DND-41 (cell line): ENCODE measurements around the gene DRC7.

Experiments used
- ATAC-seq: fragments of 200-7000 bp; cut with Tn5 transposase; 3 replicates; pipeline ENCODE4 v1.9.1; 2021; ENCODE audit warnings: low read depth; ENCODE audit not compliant: insufficient read depth
- DNase-seq: peaks from one replicate; pipeline ENCODE4 v3.0.0-alpha.2; 2020
- H2AFZ ChIP-seq: 2 replicates; pipeline ENCODE4 v1.6.0; 2012; ENCODE audit warnings: low read depth, low read length
- H3K27ac ChIP-seq: 2 replicates; pipeline ENCODE4 v1.5.1; 2012; ENCODE audit warnings: low read length, inconsistent platforms
- H3K27me3 ChIP-seq: fragments of 200-600 bp; sonication (generic); 2 replicates; pipeline ENCODE4 v1.6.0; 2012; ENCODE audit warnings: low read length, mild to moderate bottlenecking, inconsistent platforms; ENCODE audit not compliant: insufficient read depth, poor library complexity
- H3K36me3 ChIP-seq: 2 replicates; pipeline ENCODE4 v1.5.1; 2012; ENCODE audit warnings: low read length, inconsistent platforms; ENCODE audit not compliant: insufficient read depth
- H3K4me1 ChIP-seq: 2 replicates; pipeline ENCODE4 v1.5.1; 2012; ENCODE audit warnings: mild to moderate bottlenecking, low read length; ENCODE audit not compliant: insufficient read depth
- H3K4me2 ChIP-seq: 2 replicates; pipeline ENCODE4 v1.6.0; 2012; ENCODE audit warnings: mild to moderate bottlenecking, moderate library complexity, low read length, inconsistent platforms; ENCODE audit not compliant: insufficient read depth
- H3K4me3 ChIP-seq, 2 experiments: fragments of 200-600 bp in 1 of 2; shearing (Covaris generic) in 1 of 2; 2 replicates each; pipeline ENCODE4 v1.5.1; 2012 to 2016; ENCODE audit warnings: inconsistent platforms in 2 of 2, low read length in 2 of 2, mild to moderate bottlenecking in 2 of 2, low read depth in 1 of 2, moderate library complexity in 1 of 2
- H3K79me2 ChIP-seq: 2 replicates; pipeline ENCODE4 v1.6.0; 2012; ENCODE audit warnings: low read length, inconsistent platforms; ENCODE audit not compliant: insufficient read depth
- H3K9ac ChIP-seq: 2 replicates; pipeline ENCODE4 v1.6.0; 2012; ENCODE audit warnings: low read depth, mild to moderate bottlenecking, inconsistent platforms, low read length, moderate library complexity
- H3K9me3 ChIP-seq: 2 replicates; pipeline ENCODE4 v1.5.1; 2012; ENCODE audit warnings: low read length, moderate library complexity, mild to moderate bottlenecking, inconsistent platforms; ENCODE audit not compliant: insufficient read depth, severe bottlenecking
- H4K20me1 ChIP-seq: 2 replicates; pipeline ENCODE4 v1.6.0; 2012; ENCODE audit warnings: low read length; ENCODE audit not compliant: insufficient read depth
- CTCF ChIP-seq: IDR thresholded peaks from 2 replicates; pipeline ENCODE4 v1.5.1; 2012; ENCODE audit warnings: borderline replicate concordance, low read length, moderate library complexity, mild to moderate bottlenecking; ENCODE audit not compliant: poor library complexity, severe bottlenecking; ENCODE audit errors: extremely low read depth
- EZH2 ChIP-seq: IDR thresholded peaks from 3 replicates; pipeline ENCODE4 v1.6.1; 2012; ENCODE audit warnings: borderline replicate concordance, low read depth, mild to moderate bottlenecking, moderate library complexity, low read length, inconsistent platforms; ENCODE audit not compliant: severe bottlenecking

The DRC7 gene

GRCh38 chr16:57741660-57742191, 47.1 kb downstream of the DRC7 start:
- Histone ChIP-seq H3K4me2 (no peak overlapping the region), H3K4me1 (peaks cover 23% of the 10 kb centered on the region), H3K9me3 (no peaks in the 10 kb centered on the region), H4K20me1 (peaks cover 15% of the 10 kb centered on the region), H3K36me3 (peaks cover 76% of the 10 kb centered on the region), H3K79me2 (peaks cover 26% of the 10 kb centered on the region), H3K4me3 (no peak overlapping the region), H3K9ac (no peak overlapping the region), H3K27ac (no peak overlapping the region), H2AFZ (no peak overlapping the region), H3K27me3 (no peaks in the 10 kb centered on the region)
- DNase-seq, result no peak
- TF ChIP-seq CTCF (no peak), EZH2 (no peak)
- ATAC-seq, result no peak

GRCh38 chr16:57742543-57742942, 47.9 kb downstream of the DRC7 start:
- H3K4me1 ChIP-seq, result peaks cover 15% of the 10 kb centered on the region

GRCh38 chr16:57743458-57743857, 48.9 kb downstream of the DRC7 start:
- Histone ChIP-seq H3K9ac (no peak overlapping the region), H4K20me1 (peaks cover 15% of the 10 kb centered on the region), H3K4me1 (peaks cover 7% of the 10 kb centered on the region; the same call in 1 of the 2 replicates), H3K36me3 (peaks cover 68% of the 10 kb centered on the region), H3K9me3 (no peaks in the 10 kb centered on the region), H2AFZ (no peak overlapping the region), H3K4me2 (no peak overlapping the region), H3K4me3 (no peak overlapping the region), H3K79me2 (peaks cover 13% of the 10 kb centered on the region), H3K27ac (no peak overlapping the region), H3K27me3 (no peaks in the 10 kb centered on the region)
- DNase-seq (no peak), ATAC-seq (no peak)
- TF ChIP-seq EZH2, result no peak
- TF ChIP-seq CTCF, result no peak

More at GRCh38 chr16:57742543-57742942, 47.9 kb downstream of the DRC7 start:
- Histone ChIP-seq H3K27me3 (no peaks in the 10 kb centered on the region), H4K20me1 (peaks cover 15% of the 10 kb centered on the region), H3K27ac (no peak overlapping the region), H3K9me3 (no peaks in the 10 kb centered on the region), H3K36me3 (peaks cover 72% of the 10 kb centered on the region), H3K4me3 (no peak overlapping the region), H3K4me2 (no peak overlapping the region), H3K9ac (no peak overlapping the region), H2AFZ (no peak overlapping the region), H3K79me2 (peaks cover 18% of the 10 kb centered on the region)
- DNase-seq (no peak), ATAC-seq (no peak)
- TF ChIP-seq EZH2 (no peak), CTCF (no peak)
